ENCODE results near the gene UBE3A.

- TF ChIP-seq CTCF (IDR thresholded peaks at IDR 0.05) (no peak), POLR2AphosphoS5 (IDR thresholded peaks at IDR 0.05) (no peak), POLR2A (IDR thresholded peaks at IDR 0.05) (no peak)
These were observed 47.2 kb upstream of the UBE3A start for GRCh38 chr15:25486051-25486450.
